Karpas-422 (cell line): ENCODE results near the gene PRPF18. TPM values are rescaled to one million over a fixed set of nuclear protein-coding genes. Genes with fewer than 3 reads are reported as not detected.
A peak's percentile ranks its signal among the peaks of the same experiment; 100 is the strongest.

Source experiments
- DNase-seq: peaks from one replicate; pipeline ENCODE4 v3.0.0-alpha.2; 2015
- H2AFZ ChIP-seq: fragments of 200-600 bp; sonication (generic); 2 replicates; pipeline ENCODE4 v1.6.1; 2014; ENCODE audit warnings: antibody characterized with exemption, low read length, mixed read lengths
- H3K27ac ChIP-seq: fragments of 200-600 bp; sonication (generic); 2 replicates; pipeline ENCODE4 v1.5.1; 2014; ENCODE audit warnings: mild to moderate bottlenecking, low read length, moderate library complexity
- H3K27me3 ChIP-seq: fragments of 200-600 bp; sonication (generic); 2 replicates; pipeline ENCODE4 v1.6.1; 2014; ENCODE audit warnings: low read length, mixed read lengths
- H3K36me3 ChIP-seq: fragments of 200-600 bp; sonication (generic); 2 replicates; pipeline ENCODE4 v1.6.1; 2014; ENCODE audit warnings: low read length, mixed read lengths; ENCODE audit not compliant: insufficient read depth
- H3K4me1 ChIP-seq: fragments of 200-600 bp; sonication (generic); 2 replicates; pipeline ENCODE4 v1.6.1; 2014; ENCODE audit warnings: mild to moderate bottlenecking, low read length, mixed read lengths
- H3K4me2 ChIP-seq: fragments of 200-600 bp; sonication (generic); 2 replicates; pipeline ENCODE4 v1.6.1; 2014; ENCODE audit warnings: low read length, low read depth, mild to moderate bottlenecking; ENCODE audit not compliant: poor library complexity, severe bottlenecking
- H3K4me3 ChIP-seq: fragments of 200-600 bp; sonication (generic); 2 replicates; pipeline ENCODE4 v1.5.1; 2014; ENCODE audit warnings: mild to moderate bottlenecking, antibody characterized with exemption, low read length, mixed read lengths
- H3K79me2 ChIP-seq: fragments of 200-600 bp; sonication (generic); 2 replicates; pipeline ENCODE4 v1.6.1; 2014; ENCODE audit warnings: mild to moderate bottlenecking, low read length, mixed read lengths
- H3K9ac ChIP-seq: fragments of 200-600 bp; sonication (generic); 2 replicates; pipeline ENCODE4 v1.6.0; 2014; ENCODE audit warnings: low read length
- H3K9me2 ChIP-seq: fragments of 200-600 bp; sonication (generic), shearing (Covaris generic); replicated peaks from 2 replicates; pipeline ENCODE4 v1.6.0; 2014; ENCODE audit warnings: mild to moderate bottlenecking, low read length, moderate library complexity; ENCODE audit not compliant: insufficient read depth
- H3K9me3 ChIP-seq: fragments of 300-700, 200-600 bp; sonication (generic); 2 replicates; pipeline ENCODE4 v1.6.1; 2014; ENCODE audit warnings: low read length, mixed read lengths
- H4K20me1 ChIP-seq: fragments of 200-600 bp; sonication (generic); 2 replicates; pipeline ENCODE4 v1.6.1; 2014; ENCODE audit warnings: mild to moderate bottlenecking, antibody characterized with exemption, low read length, low read depth; ENCODE audit not compliant: insufficient read depth
- total RNA-seq: library from RNA; depleted of rRNA; stranded (reverse); fragments of >200 nt; shearing (Covaris generic); gene quantifications from 2 replicates; pipeline ENCODE4 v1.2.3, GENCODE V29; 2014; ENCODE audit warnings: low replicate concordance

The PRPF18 gene
- total RNA-seq, 1 experiment from 2014 or later, result 23.2 TPM

DNA sequence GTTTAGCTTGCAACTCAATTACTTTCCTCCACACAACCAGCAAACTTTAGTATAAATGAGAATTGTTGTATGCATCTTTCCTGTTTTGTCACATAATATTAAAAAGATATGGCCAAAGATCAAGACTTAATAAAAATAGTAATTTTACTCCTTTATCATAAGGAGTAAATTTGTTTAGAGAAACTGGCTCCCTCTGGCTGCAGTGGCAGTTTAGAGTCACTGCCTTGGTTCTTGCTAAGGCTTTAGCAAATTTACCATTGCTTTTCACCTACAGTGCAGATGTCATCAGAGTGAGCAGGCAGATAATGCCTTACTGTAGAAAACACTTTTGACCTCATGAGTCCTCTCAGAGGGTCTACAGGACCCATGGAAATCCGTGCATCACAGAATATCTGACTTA, 2.6 kb downstream of the PRPF18 start:
- H3K79me2 ChIP-seq, result peaks cover 69% of the 10 kb centered on the region
- no peaks in the 10 kb centered on the region for H3K27me3 ChIP-seq
- peaks cover 8% of the 10 kb centered on the region; the same call in 1 of the 2 replicates for H4K20me1 ChIP-seq
- no peak overlapping the region for H3K27ac ChIP-seq
- no peak overlapping the region for H2AFZ ChIP-seq
- peaks cover 26% of the 10 kb centered on the region for H3K4me1 ChIP-seq
- H3K9ac ChIP-seq, result no peak overlapping the region
- no peaks in the 10 kb centered on the region for H3K9me2 ChIP-seq
- no peak for DNase-seq
- peaks cover 2% of the 10 kb centered on the region; the same call in 1 of the 2 replicates for H3K36me3 ChIP-seq
- no peak overlapping the region for H3K4me3 ChIP-seq
- peak overlapping the region; percentile 98 for H3K4me2 ChIP-seq
- H3K9me3 ChIP-seq, result no peaks in the 10 kb centered on the region

DNA sequence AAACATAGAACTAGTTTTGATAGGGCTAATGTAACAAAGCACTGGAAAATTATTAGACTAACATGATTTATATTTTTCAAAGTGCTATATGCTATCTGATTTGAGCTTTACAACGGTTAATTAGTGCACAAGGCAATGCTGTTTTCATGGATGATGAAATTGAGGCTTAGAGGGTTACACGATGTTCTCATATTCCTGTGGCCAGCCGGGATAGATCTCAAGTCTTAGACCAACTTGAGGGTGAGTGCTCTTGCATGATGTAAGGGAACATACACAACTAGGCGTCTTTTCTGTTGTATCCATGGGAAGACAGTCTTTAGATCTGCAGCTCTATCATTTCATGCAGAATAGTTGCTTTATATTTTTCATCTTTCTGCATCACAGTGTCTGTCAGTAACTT, 4.1 kb downstream of the PRPF18 start:
- peaks cover 26% of the 10 kb centered on the region for H3K4me1 ChIP-seq
- peaks cover 85% of the 10 kb centered on the region for H3K79me2 ChIP-seq
- no peaks in the 10 kb centered on the region for H3K9me2 ChIP-seq
- DNase-seq, result no peak
- peaks cover 2% of the 10 kb centered on the region; the same call in 1 of the 2 replicates for H3K36me3 ChIP-seq
- H3K27ac ChIP-seq, result no peak overlapping the region
- no peaks in the 10 kb centered on the region for H3K27me3 ChIP-seq
- H3K9me3 ChIP-seq, result no peaks in the 10 kb centered on the region
- H3K4me2 ChIP-seq, result no peak overlapping the region
- H3K9ac ChIP-seq, result no peak overlapping the region
- H3K4me3 ChIP-seq, result no peak overlapping the region
- no peak overlapping the region for H2AFZ ChIP-seq
- peaks cover 8% of the 10 kb centered on the region; the same call in 1 of the 2 replicates for H4K20me1 ChIP-seq

DNA sequence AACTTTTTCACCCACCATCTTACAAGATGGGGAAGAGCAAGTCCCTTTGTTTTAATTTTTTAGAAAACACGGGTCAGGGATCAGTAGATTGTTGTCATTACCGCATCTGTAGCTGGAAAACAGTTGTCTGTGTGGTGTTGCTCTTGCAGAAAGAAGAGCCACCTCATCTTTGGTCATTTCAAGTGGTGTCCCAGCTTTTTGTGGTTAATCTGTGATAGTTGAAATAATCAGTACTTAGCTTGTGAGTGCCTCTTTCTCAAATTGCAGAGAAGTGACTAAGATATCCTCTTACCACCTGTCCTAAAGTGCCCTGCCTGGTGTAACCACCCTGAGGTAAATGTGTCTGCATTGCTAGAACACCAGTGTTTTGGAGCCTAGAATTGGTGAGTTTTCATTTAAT, 5.5 kb downstream of the PRPF18 start:
- Histone ChIP-seq H3K36me3 (peaks cover 2% of the 10 kb centered on the region; the same call in 1 of the 2 replicates), H3K9me3 (no peaks in the 10 kb centered on the region), H4K20me1 (peaks cover 4% of the 10 kb centered on the region; the same call in 1 of the 2 replicates), H3K9ac (no peak overlapping the region), H3K27me3 (no peaks in the 10 kb centered on the region), H3K4me1 (peaks cover 20% of the 10 kb centered on the region), H3K4me2 (no peak overlapping the region), H2AFZ (no peak overlapping the region), H3K9me2 (no peaks in the 10 kb centered on the region), H3K79me2 (peaks cover 92% of the 10 kb centered on the region), H3K27ac (no peak overlapping the region), H3K4me3 (no peak overlapping the region)
- DNase-seq, result no peak

DNA sequence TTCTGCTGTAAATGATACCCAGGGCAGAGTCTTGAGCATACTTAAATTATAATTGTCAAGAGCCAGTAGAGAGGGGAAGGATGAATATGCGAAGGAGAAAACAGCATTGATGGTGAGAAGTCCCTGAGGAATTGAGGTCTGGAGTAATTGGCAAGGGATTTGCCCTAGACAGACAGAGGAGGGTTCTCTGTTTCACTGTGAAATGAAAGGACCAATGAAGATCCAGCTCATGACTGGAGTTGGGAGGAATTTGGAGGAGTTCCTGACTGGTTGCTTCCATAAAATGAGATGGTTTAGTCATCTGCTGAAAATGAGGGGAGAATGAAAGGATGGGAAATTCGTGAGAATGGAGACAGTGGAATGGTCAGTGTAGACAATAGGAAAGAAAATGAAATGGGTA, 6.8 kb downstream of the PRPF18 start:
- no peaks in the 10 kb centered on the region for H3K9me3 ChIP-seq
- H3K4me3 ChIP-seq, result no peak overlapping the region
- no peaks in the 10 kb centered on the region for H3K9me2 ChIP-seq
- no peaks in the 10 kb centered on the region for H4K20me1 ChIP-seq
- H2AFZ ChIP-seq, result no peak overlapping the region
- no peaks in the 10 kb centered on the region for H3K27me3 ChIP-seq
- H3K36me3 ChIP-seq, result peaks cover 2% of the 10 kb centered on the region; the same call in 1 of the 2 replicates
- no peak for DNase-seq
- peaks cover 8% of the 10 kb centered on the region for H3K4me1 ChIP-seq
- H3K79me2 ChIP-seq, result peaks cover 80% of the 10 kb centered on the region
- no peak overlapping the region for H3K9ac ChIP-seq
- H3K4me2 ChIP-seq, result no peak overlapping the region
- H3K27ac ChIP-seq, result no peak overlapping the region

DNA sequence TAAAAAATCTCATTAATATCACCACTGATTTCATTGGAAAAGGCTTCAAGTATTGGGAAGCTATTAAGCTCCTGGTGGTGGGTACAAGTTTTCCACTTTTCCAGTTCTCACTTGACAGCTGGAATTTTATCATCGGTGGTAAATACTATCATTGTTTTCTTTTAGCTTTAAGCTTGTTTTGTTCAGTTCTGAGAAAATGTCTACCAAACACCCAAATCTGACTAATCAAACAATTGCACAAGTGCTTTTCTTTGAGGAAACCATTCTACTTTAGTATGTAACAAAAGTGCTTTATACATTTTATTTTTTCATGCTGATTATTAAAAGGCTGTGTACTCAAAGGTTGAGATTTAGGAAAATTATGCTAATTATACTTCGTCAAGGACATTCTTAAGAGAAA, 7.9 kb downstream of the PRPF18 start:
- no peak for DNase-seq
- no peaks in the 10 kb centered on the region for H3K9me3 ChIP-seq
- peaks cover 2% of the 10 kb centered on the region; the same call in 1 of the 2 replicates for H3K36me3 ChIP-seq
- H2AFZ ChIP-seq, result no peak overlapping the region
- H4K20me1 ChIP-seq, result no peaks in the 10 kb centered on the region
- no peaks in the 10 kb centered on the region for H3K4me1 ChIP-seq
- no peaks in the 10 kb centered on the region for H3K27me3 ChIP-seq
- no peaks in the 10 kb centered on the region for H3K9me2 ChIP-seq
- peaks cover 69% of the 10 kb centered on the region for H3K79me2 ChIP-seq
- H3K4me2 ChIP-seq, result no peak overlapping the region
- H3K9ac ChIP-seq, result no peak overlapping the region
- H3K4me3 ChIP-seq, result no peak overlapping the region
- H3K27ac ChIP-seq, result no peak overlapping the region

DNA sequence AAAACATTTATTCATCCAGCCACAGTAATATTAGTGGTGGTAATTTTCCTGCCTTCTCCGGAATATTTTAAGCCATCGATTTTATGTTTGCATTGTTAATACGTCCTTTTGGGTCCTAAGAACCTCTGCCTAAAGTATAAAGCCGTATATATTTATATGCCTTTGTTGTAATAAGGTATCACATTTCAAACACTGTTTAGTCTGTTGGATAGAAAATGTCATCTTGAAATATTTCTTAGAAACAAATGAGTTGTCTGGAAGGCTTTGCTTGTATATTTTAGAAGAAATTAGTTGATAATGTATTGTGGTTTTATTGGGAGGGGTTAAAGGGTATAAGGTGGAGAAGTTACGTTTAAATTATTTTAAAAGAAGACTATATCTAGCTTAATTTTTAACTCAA, 11.1 kb downstream of the PRPF18 start:
- Histone ChIP-seq H3K79me2 (peaks cover 42% of the 10 kb centered on the region), H3K4me3 (no peak overlapping the region), H3K4me2 (no peak overlapping the region), H3K36me3 (no peaks in the 10 kb centered on the region; the same call in 1 of the 2 replicates), H3K9ac (no peak overlapping the region), H3K27me3 (no peaks in the 10 kb centered on the region), H3K9me2 (no peaks in the 10 kb centered on the region), H2AFZ (no peak overlapping the region), H3K9me3 (no peaks in the 10 kb centered on the region), H4K20me1 (no peaks in the 10 kb centered on the region), H3K27ac (no peak overlapping the region), H3K4me1 (no peaks in the 10 kb centered on the region)
- DNase-seq, result no peak

DNA sequence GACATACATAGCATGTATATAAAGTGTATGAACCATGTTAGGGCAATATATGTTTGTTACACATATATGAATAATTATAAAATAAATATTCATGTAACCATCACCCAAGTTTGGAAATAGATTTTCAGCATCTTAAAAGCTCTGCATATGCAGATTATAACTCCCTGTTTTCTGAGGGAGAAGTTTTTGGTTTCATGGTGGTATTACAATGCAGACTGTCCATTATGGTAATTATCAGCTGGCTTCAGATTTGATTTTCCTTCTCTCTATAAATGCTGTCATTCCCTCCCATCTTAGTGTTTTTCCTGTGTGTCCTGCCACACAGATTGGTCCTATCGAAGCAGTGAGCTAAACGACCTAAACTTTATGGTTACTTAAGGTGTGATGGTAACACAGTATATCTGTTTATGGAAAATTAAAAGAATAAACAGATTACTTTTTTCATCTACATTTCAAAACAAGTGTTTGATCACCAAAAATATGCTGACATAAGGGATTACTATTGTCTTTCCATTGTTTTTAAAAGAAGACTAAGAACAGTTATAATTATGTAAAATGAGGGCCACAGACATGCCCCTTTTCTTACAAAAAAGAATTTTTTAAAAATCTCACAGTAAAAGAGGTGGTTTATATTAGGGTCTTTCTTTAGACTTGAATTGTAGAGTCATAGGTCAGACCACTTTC, 17.7 kb downstream of the PRPF18 start:
- Histone ChIP-seq H3K79me2 (peaks cover 9% of the 10 kb centered on the region; the same call in 1 of the 2 replicates), H3K27ac (no peak overlapping the region), H3K4me2 (no peak overlapping the region), H3K9ac (no peak overlapping the region), H3K27me3 (no peaks in the 10 kb centered on the region), H4K20me1 (no peaks in the 10 kb centered on the region), H3K36me3 (no peaks in the 10 kb centered on the region; the same call in 1 of the 2 replicates), H3K9me2 (no peaks in the 10 kb centered on the region), H2AFZ (no peak overlapping the region), H3K4me3 (no peak overlapping the region), H3K4me1 (no peaks in the 10 kb centered on the region), H3K9me3 (no peaks in the 10 kb centered on the region)
- no peak for DNase-seq

DNA sequence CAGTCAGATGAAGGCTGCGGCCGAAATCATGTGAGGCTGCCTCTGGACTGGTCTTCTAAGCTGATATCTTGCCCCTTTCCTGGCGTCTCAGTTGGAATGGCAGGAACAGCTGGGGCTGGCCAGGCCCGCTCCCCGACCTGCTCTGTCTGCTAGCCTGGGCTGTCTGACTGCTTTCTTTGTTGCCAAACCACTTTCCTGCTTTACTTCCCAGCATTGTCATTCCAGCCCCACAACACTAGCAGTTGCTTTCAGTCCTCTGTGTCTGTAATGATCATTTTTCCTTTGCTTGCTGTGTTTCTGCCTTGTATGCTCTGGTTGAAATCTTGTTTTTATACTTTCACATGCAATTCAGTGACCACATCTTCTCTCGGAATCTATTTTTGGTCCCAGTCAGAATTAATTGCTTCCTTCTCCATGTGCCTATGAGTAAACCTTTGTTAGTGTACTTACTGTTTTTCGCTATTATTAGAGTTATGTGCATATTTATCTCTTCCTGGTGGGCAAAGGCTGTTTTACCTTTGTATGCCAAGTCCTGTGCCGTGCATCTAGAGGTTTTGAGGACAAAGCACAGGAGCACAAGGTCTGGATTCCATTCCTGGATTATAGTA, 21.6 kb downstream of the PRPF18 start:
- Histone ChIP-seq H3K27me3 (no peaks in the 10 kb centered on the region), H3K36me3 (0 out of 2 replicates have a peak, but pooled peaks cover 7% of the 10 kb centered on the region), H3K27ac (no peak overlapping the region), H2AFZ (no peak overlapping the region), H3K9me3 (no peaks in the 10 kb centered on the region), H3K4me1 (no peaks in the 10 kb centered on the region), H4K20me1 (no peaks in the 10 kb centered on the region), H3K9me2 (no peaks in the 10 kb centered on the region), H3K9ac (no peak overlapping the region), H3K4me2 (no peak overlapping the region), H3K4me3 (no peak overlapping the region), H3K79me2 (peaks cover 9% of the 10 kb centered on the region; the same call in 1 of the 2 replicates)
- no peak for DNase-seq
